GM12872 (cell line): ENCODE measurements around the gene RABL3.

Experiments used
- CTCF ChIP-seq: IDR thresholded peaks from 3 replicates; pipeline ENCODE4 v1.5.1; 2011; ENCODE audit warnings: low read depth, mild to moderate bottlenecking, low read length, moderate library complexity; ENCODE audit not compliant: insufficient read depth

RABL3 gene

DNA sequence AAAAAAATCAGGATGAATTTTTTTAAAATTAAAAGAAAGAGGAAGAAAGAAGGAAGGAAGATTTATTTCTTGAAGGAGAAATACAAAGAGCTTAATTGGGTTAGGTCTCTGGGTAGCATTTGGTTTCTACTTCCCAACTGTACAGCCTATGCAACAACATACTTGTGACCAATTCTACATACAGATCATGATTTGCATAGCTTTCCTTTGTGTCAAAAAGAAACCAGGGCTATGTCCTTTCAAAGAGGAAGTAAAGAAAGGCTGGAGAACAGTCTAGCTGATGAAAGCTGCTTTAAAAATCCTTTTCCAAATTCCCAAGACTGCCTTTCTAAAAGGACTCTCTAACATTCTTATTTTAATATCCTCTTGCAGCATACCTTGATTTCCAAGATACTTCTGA, 54.2 kb downstream of the RABL3 start:
- TF ChIP-seq CTCF = no peak

GRCh38 chr3:120685411-120685810, 56.9 kb downstream of the RABL3 start:
- TF ChIP-seq CTCF = no peak

DNA sequence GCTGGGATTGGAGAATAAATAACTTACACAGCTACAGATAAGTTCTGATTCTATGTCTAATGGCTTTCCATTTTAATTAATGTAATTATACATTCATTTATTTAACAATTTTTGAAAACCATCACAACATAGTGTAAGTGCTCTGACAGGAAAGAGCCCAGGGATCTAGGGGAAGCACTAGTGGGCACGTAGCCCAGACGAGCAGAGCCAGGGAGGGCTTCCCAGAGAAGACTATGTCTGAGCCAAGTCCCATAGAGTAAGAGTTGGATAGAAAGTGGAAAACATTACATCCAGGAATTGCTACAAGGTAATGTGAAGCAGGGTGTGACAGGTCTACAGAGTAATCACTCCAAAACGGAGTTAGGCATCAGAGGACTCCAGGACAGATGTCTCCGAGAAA, 57.4 kb downstream of the RABL3 start:
- TF ChIP-seq CTCF = no peak

GRCh38 chr3:120683671-120684301, 58.5 kb downstream of the RABL3 start:
- TF ChIP-seq CTCF = no peak

DNA sequence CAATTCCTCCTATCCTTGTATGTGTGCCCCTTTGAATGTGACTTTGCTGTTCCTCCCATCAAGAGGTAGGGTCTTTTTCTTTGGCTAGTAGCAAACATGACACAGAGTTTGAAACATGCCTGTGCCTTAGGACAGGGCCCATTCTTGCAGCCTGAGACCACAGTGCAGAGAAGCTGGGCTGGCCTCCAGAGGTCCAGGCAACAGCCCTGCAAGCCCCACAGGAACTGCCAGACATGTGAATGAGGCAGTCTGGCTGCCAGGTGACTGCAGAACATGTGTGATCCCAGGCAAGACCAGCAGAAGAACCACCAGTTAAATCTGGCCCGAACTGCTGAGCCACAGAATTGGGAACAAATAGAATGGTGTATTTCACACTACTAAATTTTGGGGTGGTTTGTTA, 59.1 kb downstream of the RABL3 start:
- TF ChIP-seq CTCF = no peak

DNA sequence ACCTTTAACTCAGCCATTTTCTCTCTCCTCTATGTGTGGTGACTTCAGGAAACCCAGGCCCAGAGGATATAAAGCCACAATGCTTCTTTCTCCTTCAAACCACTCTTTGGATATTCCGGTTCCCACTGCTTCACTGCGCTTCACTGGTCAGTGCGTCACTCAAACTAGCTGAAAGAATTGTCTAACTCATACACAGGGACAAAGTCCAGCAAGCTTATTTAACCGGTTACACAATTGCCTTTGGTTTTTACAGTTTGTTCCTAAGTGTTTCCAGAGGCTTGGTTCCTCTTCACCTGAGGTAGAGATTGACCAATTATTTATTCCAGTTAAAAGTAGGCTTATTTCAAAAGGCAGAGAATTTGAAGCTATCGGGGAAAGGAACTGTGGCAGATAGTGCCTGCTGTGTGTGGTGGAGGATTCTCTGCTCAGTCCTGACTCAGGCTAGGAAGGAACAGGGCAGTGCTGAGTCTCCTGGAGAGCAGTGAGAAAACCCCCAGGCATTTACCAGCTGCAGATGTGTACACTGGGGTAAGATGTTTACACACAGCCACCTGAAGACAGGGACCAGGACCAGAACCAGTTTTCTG, 60.1 kb downstream of the RABL3 start, which contains the start of gene HGD:
TSS of gene HGD (minus strand) at position 145 of the 587 bp plus-strand sequence. CDS start at position 17, 128 bp downstream.
- no peak for TF ChIP-seq CTCF

GRCh38 chr3:120681506-120682038, 60.7 kb downstream of the RABL3 start:
- no peak for TF ChIP-seq CTCF
